Coronary artery (tissue), 2 donors: Measurements from ENCODE around the gene ALDH1A1.

Experiments
- DNase-seq: peaks from one replicate; pipeline ENCODE4 v3.0.0-alpha.2; 2017; ENCODE audit warnings: low spot score
- H3K27ac ChIP-seq, 2 donors: fragments of 200-600 bp; sonication (generic); one replicate each; pipeline ENCODE4 v1.5.1; 2016 to 2019
- H3K4me3 ChIP-seq: fragments of 200-600 bp; sonication (generic); 2 replicates; pipeline ENCODE4 v1.5.1; 2016; ENCODE audit warnings: mild to moderate bottlenecking, moderate library complexity
- CTCF ChIP-seq: fragments of 200-600 bp; sonication (generic); IDR thresholded peaks from one replicate; pipeline ENCODE4 v1.5.1; 2019; ENCODE audit warnings: antibody characterized with exemption

The ALDH1A1 gene

GRCh38 chr9:72913382-72914009 is 39.4 kb downstream of the ALDH1A1 start:
- Histone ChIP-seq H3K27ac (peak overlapping the region in 1 of 2 donors; percentile 22), H3K4me3 (no peak overlapping the region)
- TF ChIP-seq CTCF: no peak
- DNase-seq: no peak

GRCh38 chr9:72912476-72913381 is 40.1 kb downstream of the ALDH1A1 start:
- H3K27ac ChIP-seq: peak overlapping the region; percentile 54 to 71
- peak overlapping the region; percentile 43 for H3K4me3 ChIP-seq
- no peak for TF ChIP-seq CTCF
- DNase-seq: no peak

GRCh38 chr9:72911816-72912215 is 41.0 kb downstream of the ALDH1A1 start:
- H3K4me3 ChIP-seq: no peak overlapping the region
- TF ChIP-seq CTCF: no peak
- H3K27ac ChIP-seq: no peak overlapping the region
- DNase-seq: no peak

GRCh38 chr9:72911247-72911775 is 41.5 kb downstream of the ALDH1A1 start:
- TF ChIP-seq CTCF: no peak
- H3K27ac ChIP-seq: no peak overlapping the region
- no peak overlapping the region for H3K4me3 ChIP-seq
- DNase-seq: no peak

GRCh38 chr9:72909428-72909827 is 43.4 kb downstream of the ALDH1A1 start:
- no peak for TF ChIP-seq CTCF
- no peak for DNase-seq
- no peak overlapping the region for H3K27ac ChIP-seq
- no peak overlapping the region for H3K4me3 ChIP-seq

- no peak overlapping the region for H3K27ac ChIP-seq
- no peak for TF ChIP-seq CTCF
- no peak overlapping the region for H3K4me3 ChIP-seq
- DNase-seq: no peak
Observed at GRCh38 chr9:72907421-72907820, 45.4 kb downstream of the ALDH1A1 start.
